H1 (cell line): ENCODE measurements around the gene RAD54L. TPM values are rescaled to one million over a fixed set of nuclear protein-coding genes. Genes with fewer than 3 reads are reported as not detected.
A peak's percentile ranks its signal among the peaks of the same experiment; 100 is the strongest.

ENCODE experiments used
- CTCF ChIA-PET: fragments of 300-600 bp; sonication (Branson Sonifier 250); formaldehyde crosslinking; loops from one replicate; lab custom pipeline; 2021; ENCODE audit not compliant: partially characterized antibody; lab: Charles Lee
- POLR2A ChIA-PET: fragments of 300-600 bp; sonication (Branson Sonifier 250); formaldehyde crosslinking; loops from one replicate; lab custom pipeline; 2021; ENCODE audit warnings: inconsistent platforms; ENCODE audit not compliant: partially characterized antibody; lab: Charles Lee
- DNase-seq, 2 experiments: peaks; one replicate each; pipeline versions ENCODE4 v3.0.0 to v3.0.0-alpha.2; 2010 to 2022; ENCODE audit warnings: low spot score in 2 of 2, low read depth in 1 of 2, mixed read lengths in 1 of 2
- FAIRE-seq: peaks from 2 replicates; lab custom pipeline; 2011; peaks lifted over from hg19 to GRCh38; lab: Jason Lieb, UNC
- H2AFZ ChIP-seq: 2 replicates; pipeline ENCODE4 v1.8.1; 2012; ENCODE audit warnings: low read length, inconsistent platforms
- H2AK5ac ChIP-seq: 2 replicates; pipeline ENCODE4 v1.6.1; 2013; ENCODE audit warnings: low read depth, low read length
- H2BK120ac ChIP-seq: replicated peaks from 2 replicates; pipeline ENCODE3; 2013; ENCODE audit warnings: low read depth, low read length, inconsistent platforms
- H2BK12ac ChIP-seq: 2 replicates; pipeline ENCODE4 v1.6.1; 2013; ENCODE audit warnings: low read depth, low read length
- H2BK15ac ChIP-seq: 2 replicates; pipeline ENCODE4 v1.6.1; 2013; ENCODE audit warnings: low read length
- H2BK20ac ChIP-seq: 2 replicates; pipeline ENCODE4 v1.6.1; 2013; ENCODE audit warnings: low read length
- H2BK5ac ChIP-seq: 2 replicates; pipeline ENCODE4 v1.6.1; 2013; ENCODE audit warnings: low read depth, low read length
- H3K14ac ChIP-seq: 2 replicates; pipeline ENCODE4 v1.6.1; 2013; ENCODE audit warnings: inconsistent platforms; ENCODE audit not compliant: insufficient read length
- H3K18ac ChIP-seq: 2 replicates; pipeline ENCODE4 v1.6.1; 2013; ENCODE audit warnings: low read length; ENCODE audit errors: extremely low read depth
- H3K23ac ChIP-seq: 2 replicates; pipeline ENCODE4 v1.6.1; 2013; ENCODE audit warnings: inconsistent platforms; ENCODE audit not compliant: insufficient read length
- H3K23me2 ChIP-seq: 2 replicates; pipeline ENCODE4 v1.6.1; 2013; ENCODE audit warnings: low read depth, low read length
- H3K27ac ChIP-seq: 2 replicates; pipeline ENCODE4 v1.6.1; 2011; ENCODE audit warnings: low read depth, low read length, inconsistent platforms
- H3K27me3 ChIP-seq, 4 experiments: replicated peaks in 1 of 4; 1 replicate in 1 of 4; 2 replicates in 3 of 4; pipeline versions ENCODE4 v1.6.1 to v1.8.1; 2011 to 2013; ENCODE audit warnings: low read length in 3 of 4, mild to moderate bottlenecking in 3 of 4, inconsistent platforms in 2 of 4, mixed read lengths in 2 of 4, moderate library complexity in 1 of 4; ENCODE audit not compliant: control insufficient read depth in 3 of 4, insufficient read depth in 3 of 4; ENCODE audit errors: extremely low read depth in 1 of 4
- H3K36me3 ChIP-seq, 4 experiments: 2 replicates each; pipeline versions ENCODE4 v1.6.1 to v1.8.1; 2011 to 2013; ENCODE audit warnings: mild to moderate bottlenecking in 4 of 4, low read length in 3 of 4, moderate library complexity in 2 of 4, control low read depth in 1 of 4, inconsistent platforms in 1 of 4; ENCODE audit not compliant: insufficient read depth in 4 of 4, control insufficient read depth in 2 of 4
- H3K4ac ChIP-seq: replicated peaks from 2 replicates; pipeline ENCODE3; 2013; ENCODE audit warnings: low read length, low read depth, mixed read lengths, inconsistent platforms; ENCODE audit not compliant: insufficient read length
- H3K4me1 ChIP-seq, 4 experiments: replicated peaks in 1 of 4; 1 replicate in 1 of 4; 2 replicates in 3 of 4; pipeline versions ENCODE4 v1.6.1 to v1.8.1; 2011 to 2013; ENCODE audit warnings: low read length in 3 of 4, inconsistent platforms in 2 of 4, mixed read lengths in 1 of 4; ENCODE audit not compliant: insufficient read depth in 4 of 4, control insufficient read depth in 3 of 4
- H3K4me2 ChIP-seq, 2 experiments: 2 replicates each; pipeline versions ENCODE4 v1.6.1 to v1.8.1; 2011 to 2013; ENCODE audit warnings: low read depth in 2 of 2, low read length in 2 of 2, control low read depth in 1 of 2, inconsistent platforms in 1 of 2, mild to moderate bottlenecking in 1 of 2; ENCODE audit not compliant: insufficient read depth in 1 of 2
- H3K4me3 ChIP-seq, 4 experiments: fragments of 200-600, 300-600 bp in 1 of 4; sonication (generic), shearing (Covaris generic), sonication (Bioruptor Twin) in 1 of 4; 2 replicates each; pipeline versions ENCODE4 v1.5.1 to v1.8.1; 2011 to 2016; ENCODE audit warnings: low read length in 4 of 4, low read depth in 3 of 4, control low read depth in 2 of 4, inconsistent platforms in 2 of 4, mild to moderate bottlenecking in 2 of 4, mixed read lengths in 1 of 4, moderate library complexity in 1 of 4; ENCODE audit not compliant: insufficient read depth in 2 of 4; ENCODE audit errors: extremely low read depth in 1 of 4
- H3K56ac ChIP-seq: replicated peaks from 2 replicates; pipeline ENCODE3; 2013; ENCODE audit warnings: low read depth, mild to moderate bottlenecking, mixed read lengths, low read length, inconsistent platforms; ENCODE audit not compliant: insufficient read length
- H3K79me1 ChIP-seq: 2 replicates; pipeline ENCODE4 v1.6.1; 2013; ENCODE audit warnings: low read depth, low read length, control low read depth
- H3K79me2 ChIP-seq, 2 experiments: 2 replicates each; pipeline versions ENCODE4 v1.6.1 to v1.8.1; 2012 to 2013; ENCODE audit warnings: low read length in 2 of 2, mild to moderate bottlenecking in 2 of 2, inconsistent platforms in 1 of 2; ENCODE audit not compliant: insufficient read depth in 2 of 2, control insufficient read depth in 1 of 2
- H3K9ac ChIP-seq, 4 experiments: replicated peaks in 1 of 4; 1 replicate in 1 of 4; 2 replicates in 3 of 4; pipeline versions ENCODE4 v1.6.1 to v1.8.1; 2011 to 2013; ENCODE audit warnings: low read depth in 3 of 4, low read length in 3 of 4, control low read depth in 2 of 4, mild to moderate bottlenecking in 2 of 4, moderate library complexity in 2 of 4, inconsistent platforms in 1 of 4; ENCODE audit errors: extremely low read depth in 1 of 4
- H3K9me3 ChIP-seq, 2 experiments: 2 replicates each; pipeline versions ENCODE4 v1.6.1 to v1.8.1; 2012 to 2013; ENCODE audit warnings: mild to moderate bottlenecking in 2 of 2, moderate library complexity in 2 of 2, control low read depth in 1 of 2, inconsistent platforms in 1 of 2, low read depth in 1 of 2, low read length in 1 of 2, mixed read lengths in 1 of 2; ENCODE audit not compliant: insufficient read depth in 2 of 2
- H4K20me1 ChIP-seq, 2 experiments: replicated peaks in 1 of 2; 2 replicates each; pipeline versions ENCODE3 to v1.8.1; 2011 to 2013; ENCODE audit warnings: inconsistent platforms in 2 of 2, low read length in 2 of 2, mild to moderate bottlenecking in 1 of 2; ENCODE audit not compliant: insufficient read depth in 2 of 2, control insufficient read depth in 1 of 2
- H4K5ac ChIP-seq: 2 replicates; pipeline ENCODE4 v1.6.1; 2013; ENCODE audit warnings: low read length, low read depth, mixed read lengths, inconsistent platforms; ENCODE audit not compliant: insufficient read length
- H4K8ac ChIP-seq: 2 replicates; pipeline ENCODE4 v1.8.0; 2013; ENCODE audit warnings: mild to moderate bottlenecking, moderate library complexity, low read length, inconsistent platforms; ENCODE audit not compliant: insufficient read depth; ENCODE audit errors: extremely low read depth
- H4K91ac ChIP-seq: replicated peaks from 2 replicates; pipeline ENCODE3; 2013; ENCODE audit warnings: low read length, mixed read lengths, inconsistent platforms; ENCODE audit not compliant: insufficient read length
- FOSL1 ChIP-seq: IDR thresholded peaks from 2 replicates; pipeline ENCODE4 v1.6.1; 2011; ENCODE audit warnings: mild to moderate bottlenecking, low read depth, low read length, moderate library complexity; ENCODE audit not compliant: insufficient read depth
- POLR2AphosphoS5 ChIP-seq: IDR thresholded peaks from 2 replicates; pipeline ENCODE4 v1.6.1; 2011; ENCODE audit warnings: low read depth, low read length
- RXRA ChIP-seq: IDR thresholded peaks from 2 replicates; pipeline ENCODE4 v1.6.1; 2011; ENCODE audit warnings: low read depth, mild to moderate bottlenecking, low read length, moderate library complexity; ENCODE audit not compliant: insufficient read depth
- WGBS, 2 experiments: shearing (Covaris generic) in 1 of 2; methylation state at CpG; one replicate each; pipeline versions ENCODE4 v1.1.6 to v1.1.7; 2013 to 2015; ENCODE audit warnings: low lambda C conversion rate in 2 of 2, mixed read lengths in 2 of 2, inconsistent platforms in 1 of 2, low coverage in 1 of 2, missing lambda C conversion rate in 1 of 2; ENCODE audit not compliant: insufficient replicate concordance in 2 of 2, insufficient coverage in 1 of 2, insufficient read length in 1 of 2; ENCODE audit errors: extremely low coverage in 1 of 2, missing lambda C conversion rate in 1 of 2; 5-methylcytosine and 5-hydroxymethylcytosine counted together
- polyA plus RNA-seq, 7 experiments: library from polyadenylated mRNA; depleted of rRNA in 3 of 7; stranded (reverse) in 5 of 7; unstranded in 2 of 7; fragments of >200 nt in 5 of 7; fragments of 200-250 nt in 2 of 7; gene quantifications; 1 replicate in 5 of 7; 2 replicates in 1 of 7; 4 replicates in 1 of 7; pipeline versions ENCODE4 v1.2.1 to v1.2.3, GENCODE V29; 2011 to 2013; ENCODE audit warnings: missing spikeins in 2 of 7, mixed read lengths in 2 of 7
- total RNA-seq: library from RNA; stranded (reverse); fragmentation: NEBNext Ultra II Directional; extraction: Animal tissue kit (Norgen Biotek cat#: 25700); gene quantifications from 2 replicates; pipeline ENCODE4 v1.2.1, GENCODE V29; 2021

The RAD54L gene
- total and polyA plus RNA-seq, 2 of the 8 experiments (the other 6 are each of a cell fraction or from before 2014, with no cell fraction given), result 43.5 to 50.3 TPM

- ChIA-PET CTCF (interaction anchor here (0.8 to 1.6 kb wide), 4 partner anchors 25 to 55 kb away, joined by 3 to 5 read pairs (median 4); no protein-coding TSS in a partner anchor), POLR2A (interaction anchor here (0.6 to 33.1 kb wide), 6 partner anchors 8 to 902 kb away, joined by 3 to 689 read pairs (median 6); partner anchors contain the start of gene RAD54L)
- Histone ChIP-seq H2BK20ac (no peak overlapping the region), H3K9me3 (no peaks in the 10 kb centered on the region), H2BK5ac (peak overlapping the region; percentile 71; the same call in 1 of the 2 replicates), H3K4me1 (peaks cover 5 to 12% (median 8%) of the 10 kb centered on the region in 4 experiments), H3K14ac (no peak overlapping the region), H3K4me3 (peak overlapping the region; percentile 84 to 97 (median 90)), H3K27me3 (no peaks in the 10 kb centered on the region), H2AFZ (no peak overlapping the region), H3K23ac (no peak overlapping the region), H3K79me1 (no peaks in the 10 kb centered on the region), H2BK120ac (no peak overlapping the region), H3K9ac (peak overlapping the region in 3 of 4 experiments; percentile 8 to 87 (median 84); a peak in 5 of 7 replicates), H3K36me3 (peaks cover 0 to 17% (median 11%) of the 10 kb centered on the region in 4 experiments; a peak in 6 of 8 replicates), H2BK15ac (no peak overlapping the region), H3K18ac (peak overlapping the region; percentile 72), H3K27ac (peak overlapping the region; percentile 43; the same call in 1 of the 2 replicates), H3K23me2 (peaks cover 8% of the 10 kb centered on the region; the same call in 1 of the 2 replicates), H3K4me2 (peak overlapping the region; percentile 80 to 91), H4K5ac (no peak overlapping the region), H3K79me2 (peaks cover 23 to 71% of the 10 kb centered on the region in 2 experiments), H2AK5ac (no peak overlapping the region; the same call in 1 of the 2 replicates), H4K91ac (no peak overlapping the region), H2BK12ac (peak overlapping the region; percentile 52; the same call in 1 of the 2 replicates), H3K4ac (peak overlapping the region; percentile 80), H4K8ac (no peak overlapping the region), H3K56ac (peak overlapping the region; percentile 50), H4K20me1 (no peaks in the 10 kb centered on the region)
- 48% methylated on average over 17 of the region's 17 CpGs; no CpG with 5 or more reads in 1 of the 2 experiments for WGBS, 2 experiments
- FAIRE-seq, result no peak
- DNase-seq, result peak in 1 of 2 experiments; percentile 53
- TF ChIP-seq POLR2AphosphoS5 (0 out of 2 replicates have a peak, but pooled peaks have one; percentile 32), FOSL1 (no peak), RXRA (no peak)
These were observed 53.8 kb downstream of the RAD54L start for GRCh38 chr1:46301406-46301807.
